SK-N-SH treated with all-trans-retinoic acid at 6 μM for 48 hours (cell line): ENCODE measurements around the gene DRC7.

Source experiments
- ATAC-seq: fragments of 200-7000 bp; cut with Tn5 transposase; 3 replicates; pipeline ENCODE4 v1.9.1; 2020; ENCODE audit warnings: mild to moderate bottlenecking, moderate library complexity
- ARNTL ChIP-seq: fragments of 450-650 bp; formaldehyde crosslinking; IDR thresholded peaks from 2 replicates; pipeline ENCODE4 v1.5.0; 2020; ENCODE audit warnings: low read depth, mild to moderate bottlenecking, moderate library complexity, borderline replicate concordance
- BACH2 ChIP-seq: fragments of 250-450 bp; sonication (Bioruptor Pico); IDR thresholded peaks from 2 replicates; pipeline ENCODE4 v1.9.0; 2021; ENCODE audit warnings: mild to moderate bottlenecking, borderline replicate concordance
- CSDC2 ChIP-seq: fragments of 250-450 bp; sonication (Bioruptor Pico); IDR thresholded peaks from 2 replicates; pipeline ENCODE4 v1.5.0; 2020; ENCODE audit warnings: mild to moderate bottlenecking, moderate library complexity
- ESRRG ChIP-seq: fragments of 250-450 bp; sonication (Bioruptor Pico); IDR thresholded peaks from 2 replicates; pipeline ENCODE4 v1.6.1; 2021; ENCODE audit warnings: mild to moderate bottlenecking
- GLIS3 ChIP-seq: fragments of 250-450 bp; sonication (Bioruptor Pico); IDR thresholded peaks from 2 replicates; pipeline ENCODE4 v1.5.0; 2020; ENCODE audit warnings: mild to moderate bottlenecking, moderate library complexity
- ISL1 ChIP-seq: fragments of 250-450 bp; sonication (Bioruptor Pico); IDR thresholded peaks from 2 replicates; pipeline ENCODE4 v2.1.2; 2022; ENCODE audit warnings: mild to moderate bottlenecking, moderate library complexity
- OSR1 ChIP-seq: fragments of 250-450 bp; sonication (Bioruptor Pico); IDR thresholded peaks from 2 replicates; pipeline ENCODE4 v1.8.0; 2022; ENCODE audit warnings: moderate library complexity, mild to moderate bottlenecking, inconsistent platforms
- PPARA ChIP-seq: fragments of 250-450 bp; sonication (Bioruptor Pico); IDR thresholded peaks from 2 replicates; pipeline ENCODE4 v1.5.0; 2020; ENCODE audit warnings: mild to moderate bottlenecking, borderline replicate concordance
- RARB ChIP-seq: fragments of 250-450 bp; sonication (Bioruptor Pico); IDR thresholded peaks from 2 replicates; pipeline ENCODE4 v1.8.0; 2021; ENCODE audit warnings: mild to moderate bottlenecking, moderate library complexity
- SNAI2 ChIP-seq: fragments of 250-450 bp; sonication (Bioruptor Pico); IDR thresholded peaks from 2 replicates; pipeline ENCODE4 v1.5.0; 2020; ENCODE audit warnings: mild to moderate bottlenecking, moderate library complexity
- TCF4 ChIP-seq: fragments of 250-450 bp; sonication (Bioruptor Pico); IDR thresholded peaks from 2 replicates; pipeline ENCODE4 v1.8.0; 2021; ENCODE audit warnings: mild to moderate bottlenecking, moderate library complexity, borderline replicate concordance
- ZC3H10 ChIP-seq: fragments of 250-450 bp; sonication (Bioruptor Pico); IDR thresholded peaks from 2 replicates; pipeline ENCODE4 v1.5.1; 2021; ENCODE audit warnings: mild to moderate bottlenecking, moderate library complexity
- ZFP3 ChIP-seq: fragments of 250-450 bp; sonication (Bioruptor Pico); IDR thresholded peaks from 2 replicates; pipeline ENCODE4 v1.5.0; 2020; ENCODE audit warnings: mild to moderate bottlenecking, moderate library complexity
- ZFP30 ChIP-seq: fragments of 450-650 bp; formaldehyde crosslinking; IDR thresholded peaks from 2 replicates; pipeline ENCODE4 v1.5.0; 2022; ENCODE audit warnings: mild to moderate bottlenecking, moderate library complexity
- ZNF565 ChIP-seq: fragments of 450-650 bp; formaldehyde crosslinking; conservative IDR thresholded peaks from 2 replicates; pipeline ENCODE4 v1.5.0; 2020; ENCODE audit warnings: low read depth, mild to moderate bottlenecking, moderate library complexity
- ZNF70 ChIP-seq: fragments of 450-650 bp; formaldehyde crosslinking; IDR thresholded peaks from 2 replicates; pipeline ENCODE4 v1.5.0; 2020; ENCODE audit warnings: mild to moderate bottlenecking, moderate library complexity
- TF ChIP-seq, protein P1 (sequence below): fragments of 250-450 bp; sonication (Bioruptor Pico); IDR thresholded peaks from 2 replicates; pipeline ENCODE4 v1.5.0; 2020; ENCODE audit warnings: mild to moderate bottlenecking, moderate library complexity
- TF ChIP-seq, protein P2 (sequence below): fragments of 250-450 bp; sonication (Bioruptor Pico); IDR thresholded peaks from 2 replicates; pipeline ENCODE4 v1.5.1; 2020; ENCODE audit warnings: low read depth, mild to moderate bottlenecking, moderate library complexity
- TF ChIP-seq, protein P3 (sequence below): fragments of 250-450 bp; sonication (Bioruptor Pico); IDR thresholded peaks from 2 replicates; pipeline ENCODE4 v1.8.0; 2020; ENCODE audit warnings: mild to moderate bottlenecking, moderate library complexity, borderline replicate concordance

The DRC7 gene

GRCh38 chr16:57651344-57652333, 43.0 kb upstream of the DRC7 start (continued):
- TF ChIP-seq, protein P1, sequence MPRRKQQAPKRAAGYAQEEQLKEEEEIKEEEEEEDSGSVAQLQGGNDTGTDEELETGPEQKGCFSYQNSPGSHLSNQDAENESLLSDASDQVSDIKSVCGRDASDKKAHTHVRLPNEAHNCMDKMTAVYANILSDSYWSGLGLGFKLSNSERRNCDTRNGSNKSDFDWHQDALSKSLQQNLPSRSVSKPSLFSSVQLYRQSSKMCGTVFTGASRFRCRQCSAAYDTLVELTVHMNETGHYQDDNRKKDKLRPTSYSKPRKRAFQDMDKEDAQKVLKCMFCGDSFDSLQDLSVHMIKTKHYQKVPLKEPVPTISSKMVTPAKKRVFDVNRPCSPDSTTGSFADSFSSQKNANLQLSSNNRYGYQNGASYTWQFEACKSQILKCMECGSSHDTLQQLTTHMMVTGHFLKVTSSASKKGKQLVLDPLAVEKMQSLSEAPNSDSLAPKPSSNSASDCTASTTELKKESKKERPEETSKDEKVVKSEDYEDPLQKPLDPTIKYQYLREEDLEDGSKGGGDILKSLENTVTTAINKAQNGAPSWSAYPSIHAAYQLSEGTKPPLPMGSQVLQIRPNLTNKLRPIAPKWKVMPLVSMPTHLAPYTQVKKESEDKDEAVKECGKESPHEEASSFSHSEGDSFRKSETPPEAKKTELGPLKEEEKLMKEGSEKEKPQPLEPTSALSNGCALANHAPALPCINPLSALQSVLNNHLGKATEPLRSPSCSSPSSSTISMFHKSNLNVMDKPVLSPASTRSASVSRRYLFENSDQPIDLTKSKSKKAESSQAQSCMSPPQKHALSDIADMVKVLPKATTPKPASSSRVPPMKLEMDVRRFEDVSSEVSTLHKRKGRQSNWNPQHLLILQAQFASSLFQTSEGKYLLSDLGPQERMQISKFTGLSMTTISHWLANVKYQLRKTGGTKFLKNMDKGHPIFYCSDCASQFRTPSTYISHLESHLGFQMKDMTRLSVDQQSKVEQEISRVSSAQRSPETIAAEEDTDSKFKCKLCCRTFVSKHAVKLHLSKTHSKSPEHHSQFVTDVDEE (CRISPR knock-in tag), result no peak
- TF ChIP-seq ISL1 (CRISPR knock-in tag) (no peak), CSDC2 (CRISPR knock-in tag) (no peak), ZFP30 (no peak)
- TF ChIP-seq, all 23 proteins: peak for 0

DNA sequence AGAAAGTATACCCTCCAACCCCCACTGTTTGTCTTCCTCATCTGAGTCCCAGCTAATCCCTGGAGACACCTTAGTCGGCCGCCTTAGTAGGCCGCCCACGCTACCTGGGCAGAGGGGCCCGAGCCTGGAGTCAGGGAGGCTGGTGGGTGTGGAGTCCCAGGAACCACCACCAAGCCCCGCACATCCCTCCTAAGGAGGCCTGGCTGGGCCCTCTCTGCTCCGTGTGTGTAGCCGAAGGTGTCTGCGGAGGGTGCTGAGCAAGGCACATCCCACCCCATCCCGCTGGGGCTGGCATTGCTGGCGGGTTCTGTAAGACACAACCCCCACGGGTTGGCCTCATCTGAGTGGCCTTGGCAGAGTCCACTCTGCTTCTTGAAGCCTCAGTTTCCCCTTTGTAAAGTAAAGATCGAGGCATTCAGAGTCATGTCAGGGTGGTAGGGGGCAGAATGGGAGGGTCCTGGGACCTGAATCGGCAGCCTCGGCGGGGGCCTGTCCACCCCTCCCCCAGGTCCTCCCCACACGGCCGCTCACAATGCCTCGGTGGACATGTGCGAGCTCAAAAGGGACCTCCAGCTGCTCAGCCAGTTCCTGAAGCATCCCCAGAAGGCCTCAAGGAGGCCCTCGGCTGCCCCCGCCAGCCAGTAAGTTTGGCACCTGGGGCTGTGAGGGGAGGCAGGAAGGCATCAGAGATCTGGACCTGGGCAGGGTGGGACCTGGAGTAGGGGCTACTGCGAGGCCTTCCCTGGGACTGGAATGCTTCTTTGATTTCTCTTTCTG, 41.7 kb upstream of the DRC7 start:
- TF ChIP-seq TCF4 (CRISPR knock-in tag) (no peak), ZFP3 (CRISPR knock-in tag) (no peak)
- TF ChIP-seq, protein P2, sequence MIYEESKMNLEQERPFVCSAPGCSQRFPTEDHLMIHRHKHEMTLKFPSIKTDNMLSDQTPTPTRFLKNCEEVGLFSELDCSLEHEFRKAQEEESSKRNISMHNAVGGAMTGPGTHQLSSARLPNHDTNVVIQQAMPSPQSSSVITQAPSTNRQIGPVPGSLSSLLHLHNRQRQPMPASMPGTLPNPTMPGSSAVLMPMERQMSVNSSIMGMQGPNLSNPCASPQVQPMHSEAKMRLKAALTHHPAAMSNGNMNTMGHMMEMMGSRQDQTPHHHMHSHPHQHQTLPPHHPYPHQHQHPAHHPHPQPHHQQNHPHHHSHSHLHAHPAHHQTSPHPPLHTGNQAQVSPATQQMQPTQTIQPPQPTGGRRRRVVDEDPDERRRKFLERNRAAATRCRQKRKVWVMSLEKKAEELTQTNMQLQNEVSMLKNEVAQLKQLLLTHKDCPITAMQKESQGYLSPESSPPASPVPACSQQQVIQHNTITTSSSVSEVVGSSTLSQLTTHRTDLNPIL (CRISPR knock-in tag), result no peak
- TF ChIP-seq, all 23 proteins: peak for 0
- ATAC-seq, result no peak

DNA sequence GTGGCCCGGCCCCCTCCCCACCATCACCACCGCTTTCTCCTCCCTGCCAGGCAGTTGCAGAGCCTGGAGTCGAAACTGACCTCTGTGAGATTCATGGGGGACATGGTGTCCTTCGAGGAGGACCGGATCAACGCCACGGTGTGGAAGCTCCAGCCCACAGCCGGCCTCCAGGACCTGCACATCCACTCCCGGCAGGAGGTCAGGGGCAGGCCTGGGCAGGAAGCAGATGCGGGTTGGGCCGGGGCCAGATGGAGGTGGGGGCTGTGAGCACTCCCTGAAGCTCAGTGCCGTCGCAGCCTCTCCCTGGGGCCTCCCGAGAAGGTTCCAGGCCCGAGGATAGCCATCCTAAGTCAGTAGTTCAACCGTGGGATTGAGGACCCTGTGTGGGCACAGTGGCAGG, 40.7 kb upstream of the DRC7 start:
- ATAC-seq, result no peak
- TF ChIP-seq ZNF565 (no peak), BACH2 (CRISPR knock-in tag) (no peak)

DNA sequence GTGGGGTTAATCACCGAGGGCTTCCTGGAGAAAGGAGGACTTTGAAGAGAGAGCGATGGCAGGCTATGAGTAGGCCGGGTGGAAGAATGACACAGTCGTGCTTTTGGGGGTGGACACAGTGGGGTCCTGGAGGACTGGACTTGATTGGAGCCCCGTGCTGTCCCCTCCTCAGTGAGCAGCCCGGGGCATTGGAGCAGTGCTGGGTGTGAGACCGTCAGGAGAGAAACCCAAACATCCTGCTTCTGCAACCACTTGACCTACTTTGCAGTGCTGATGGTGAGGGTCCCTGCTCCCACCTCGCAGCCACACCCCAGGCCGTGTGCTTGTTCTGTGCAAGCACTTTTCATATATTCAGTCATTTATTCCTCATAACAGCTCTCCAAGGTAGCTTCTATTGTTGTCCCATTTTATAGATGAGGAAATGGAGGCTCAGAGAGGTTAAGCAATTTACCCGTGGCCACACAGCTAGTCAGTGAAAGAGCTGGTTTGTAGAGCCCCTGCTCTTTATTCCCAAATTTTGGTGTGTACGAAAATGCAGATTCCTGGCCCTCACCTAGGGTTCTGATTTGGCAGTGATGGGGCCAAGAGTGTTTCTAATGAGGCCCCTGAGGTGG, 38.2 kb upstream of the DRC7 start:
- TF ChIP-seq BACH2 (CRISPR knock-in tag) (no peak), PPARA (CRISPR knock-in tag) (no peak), ZFP3 (CRISPR knock-in tag) (no peak), CSDC2 (CRISPR knock-in tag) (no peak), ZNF70 (CRISPR knock-in tag) (no peak), GLIS3 (CRISPR knock-in tag) (no peak), OSR1 (CRISPR knock-in tag) (no peak), ESRRG (CRISPR knock-in tag) (no peak), ZFP30 (no peak), RARB (CRISPR knock-in tag) (no peak), SNAI2 (CRISPR knock-in tag) (no peak), ARNTL (no peak), ZC3H10 (CRISPR knock-in tag) (no peak), ISL1 (CRISPR knock-in tag) (no peak)
- TF ChIP-seq, protein P1 (CRISPR knock-in tag), result no peak
- TF ChIP-seq, protein P3, sequence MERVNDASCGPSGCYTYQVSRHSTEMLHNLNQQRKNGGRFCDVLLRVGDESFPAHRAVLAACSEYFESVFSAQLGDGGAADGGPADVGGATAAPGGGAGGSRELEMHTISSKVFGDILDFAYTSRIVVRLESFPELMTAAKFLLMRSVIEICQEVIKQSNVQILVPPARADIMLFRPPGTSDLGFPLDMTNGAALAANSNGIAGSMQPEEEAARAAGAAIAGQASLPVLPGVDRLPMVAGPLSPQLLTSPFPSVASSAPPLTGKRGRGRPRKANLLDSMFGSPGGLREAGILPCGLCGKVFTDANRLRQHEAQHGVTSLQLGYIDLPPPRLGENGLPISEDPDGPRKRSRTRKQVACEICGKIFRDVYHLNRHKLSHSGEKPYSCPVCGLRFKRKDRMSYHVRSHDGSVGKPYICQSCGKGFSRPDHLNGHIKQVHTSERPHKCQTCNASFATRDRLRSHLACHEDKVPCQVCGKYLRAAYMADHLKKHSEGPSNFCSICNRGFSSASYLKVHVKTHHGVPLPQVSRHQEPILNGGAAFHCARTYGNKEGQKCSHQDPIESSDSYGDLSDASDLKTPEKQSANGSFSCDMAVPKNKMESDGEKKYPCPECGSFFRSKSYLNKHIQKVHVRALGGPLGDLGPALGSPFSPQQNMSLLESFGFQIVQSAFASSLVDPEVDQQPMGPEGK (CRISPR knock-in tag), result no peak

More for the DNA sequence above, 38.2 kb upstream of the DRC7 start:
- ATAC-seq, result no peak
